ENCODE data around the gene DHX34.
"Not testable (repeated sequence)": the region's sequence is repeated elsewhere in the genome, so short reads cannot be mapped to it uniquely, and the experiment has no call there.

Gene DHX34

DNA sequence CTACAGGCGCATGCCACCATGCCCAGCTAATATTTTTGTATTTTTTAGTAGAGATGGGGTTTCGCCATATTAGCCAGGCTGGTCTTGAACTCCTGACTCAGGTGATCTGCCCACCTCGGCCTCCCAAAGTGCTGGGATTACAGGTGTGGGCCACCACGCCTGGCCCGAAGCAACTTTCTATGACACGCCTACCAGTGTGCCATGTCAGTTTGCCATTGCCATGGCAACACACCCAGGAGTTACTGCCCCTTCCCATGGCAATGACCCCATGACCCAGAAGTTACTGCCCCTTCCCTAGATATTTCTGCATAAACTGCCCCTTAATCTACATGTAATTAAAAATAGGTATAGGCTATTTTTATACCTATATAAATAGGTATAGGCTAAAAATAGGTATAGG is 3.1 kb upstream of the DHX34 start:
- H3K36me3 ChIP-seq (ENCODE audit: control insufficient read depth, insufficient read depth, low read length); H3K27me3 ChIP-seq (ENCODE audit: control insufficient read depth, insufficient read depth, low read length, poor library complexity, severe bottlenecking); H3K9me3 ChIP-seq (ENCODE audit: control insufficient read depth, low read length); H3K4me3 ChIP-seq (ENCODE audit: insufficient read depth, low read depth, low read length); H3K27ac ChIP-seq (ENCODE audit: insufficient read depth, low read depth, low read length, poor library complexity, severe bottlenecking): not testable (repeated sequence)
- WGBS, 2 experiments = 90 to 94% methylated on average over 6 of the region's 6 CpGs
- H3K4me1 ChIP-seq (ENCODE audit: control insufficient read depth, insufficient read depth, low read length) = peaks cover 12% of the 10 kb centered on the region

DNA sequence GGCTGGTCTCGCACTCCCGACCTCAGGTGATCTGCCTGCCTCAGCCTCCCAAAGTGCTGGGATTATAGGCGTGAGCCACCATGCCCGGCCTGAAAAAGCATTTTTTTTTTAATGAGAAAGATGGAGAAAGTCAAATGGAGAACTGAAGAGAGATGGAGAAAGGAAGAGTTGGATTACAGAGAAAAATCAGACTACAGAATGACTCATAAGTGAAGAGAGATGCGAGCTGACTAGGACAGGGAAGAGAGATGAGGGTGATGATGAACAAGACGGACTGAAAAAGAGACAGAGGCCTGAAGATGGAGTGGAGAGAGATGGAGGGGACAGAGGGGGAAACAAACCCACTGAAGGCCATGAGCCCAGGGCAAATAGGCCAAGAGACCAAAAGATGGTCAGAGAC is 1.5 kb downstream of the DHX34 start:
- Histone ChIP-seq H3K4me3 (ENCODE audit: insufficient read depth, low read depth, low read length) (no peak overlapping the region), H3K27ac (ENCODE audit: insufficient read depth, low read depth, low read length, poor library complexity, severe bottlenecking) (no peak overlapping the region), H3K4me1 (ENCODE audit: control insufficient read depth, insufficient read depth, low read length) (peaks cover 15% of the 10 kb centered on the region), H3K27me3 (ENCODE audit: control insufficient read depth, insufficient read depth, low read length, poor library complexity, severe bottlenecking) (peaks cover 6% of the 10 kb centered on the region), H3K9me3 (ENCODE audit: control insufficient read depth, low read length) (no peaks in the 10 kb centered on the region), H3K36me3 (ENCODE audit: control insufficient read depth, insufficient read depth, low read length) (peaks cover 19% of the 10 kb centered on the region)
- 94 to 95% methylated on average over 6 of the region's 6 CpGs for WGBS, 2 experiments

DNA sequence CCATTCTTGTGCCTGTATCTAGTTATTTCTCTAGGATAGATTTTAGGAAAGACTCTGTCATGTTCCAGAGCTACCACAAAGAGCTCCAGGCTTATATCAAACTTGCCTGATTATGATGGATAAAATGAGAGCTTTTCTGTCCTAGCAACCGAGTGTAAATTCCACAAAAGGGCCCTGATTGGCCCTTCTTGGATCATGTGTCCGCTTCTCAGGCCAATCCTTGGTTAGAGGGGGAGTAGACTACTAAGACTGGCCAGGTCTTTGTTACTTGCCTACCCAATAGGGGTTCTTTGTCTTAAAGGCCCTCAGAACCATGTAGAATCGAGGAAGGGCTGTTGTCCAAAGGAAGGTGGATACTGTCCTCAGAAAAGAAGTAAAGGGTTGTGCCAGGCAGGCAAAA is 2.4 kb downstream of the DHX34 start:
- peaks cover 28% of the 10 kb centered on the region for H3K36me3 ChIP-seq (ENCODE audit: control insufficient read depth, insufficient read depth, low read length)
- H3K4me3 ChIP-seq (ENCODE audit: insufficient read depth, low read depth, low read length) = no peak overlapping the region

DNA sequence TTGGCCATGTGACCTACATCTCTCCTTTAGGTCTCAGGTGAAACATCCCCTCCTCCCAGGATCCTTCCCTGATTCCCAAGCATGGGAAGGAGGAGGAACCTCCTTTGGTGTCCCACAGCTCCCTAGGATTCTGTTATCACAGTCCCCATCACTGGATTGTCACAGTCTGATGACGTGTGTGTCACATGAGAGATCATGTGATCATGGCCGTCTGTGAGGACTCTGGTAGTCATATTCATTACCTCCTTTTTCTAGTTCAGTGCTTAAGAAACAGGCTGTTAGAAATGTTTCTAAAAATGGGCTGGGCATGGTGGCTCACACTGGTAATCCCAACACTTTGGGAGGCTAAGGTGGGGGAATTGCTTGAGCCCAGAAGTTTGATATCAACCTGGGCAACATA is 3.0 kb downstream of the DHX34 start:
- H3K36me3 ChIP-seq (ENCODE audit: control insufficient read depth, insufficient read depth, low read length) = peaks cover 33% of the 10 kb centered on the region
- H3K27ac ChIP-seq (ENCODE audit: insufficient read depth, low read depth, low read length, poor library complexity, severe bottlenecking) = no peak overlapping the region

More for the DNA sequence above, 2.4 kb downstream of the DHX34 start:
- no peak overlapping the region for H3K27ac ChIP-seq (ENCODE audit: insufficient read depth, low read depth, low read length, poor library complexity, severe bottlenecking)
- no peaks in the 10 kb centered on the region for H3K9me3 ChIP-seq (ENCODE audit: control insufficient read depth, low read length)
- peaks cover 15% of the 10 kb centered on the region for H3K4me1 ChIP-seq (ENCODE audit: control insufficient read depth, insufficient read depth, low read length)
- peaks cover 6% of the 10 kb centered on the region for H3K27me3 ChIP-seq (ENCODE audit: control insufficient read depth, insufficient read depth, low read length, poor library complexity, severe bottlenecking)
- 63 to 73% methylated on average over 3 of the region's 3 CpGs for WGBS, 2 experiments

DNA sequence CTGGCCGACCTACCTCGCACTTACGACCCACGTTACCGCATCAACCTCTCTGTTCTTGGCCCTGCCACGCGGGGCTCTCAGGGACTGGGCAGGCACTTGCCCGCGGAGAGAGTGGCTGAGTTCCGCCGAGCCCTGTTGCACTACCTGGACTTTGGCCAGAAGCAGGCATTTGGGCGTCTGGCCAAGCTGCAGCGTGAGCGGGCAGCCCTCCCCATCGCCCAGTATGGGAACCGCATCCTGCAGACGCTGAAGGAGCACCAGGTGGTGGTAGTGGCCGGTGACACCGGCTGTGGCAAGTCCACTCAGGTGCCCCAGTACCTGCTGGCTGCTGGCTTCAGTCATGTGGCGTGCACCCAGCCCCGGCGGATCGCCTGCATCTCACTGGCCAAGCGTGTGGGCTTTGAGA is 4.2 kb downstream of the DHX34 start:
- Histone ChIP-seq H3K27me3 (ENCODE audit: control insufficient read depth, insufficient read depth, low read length, poor library complexity, severe bottlenecking) (peaks cover 5% of the 10 kb centered on the region), H3K27ac (ENCODE audit: insufficient read depth, low read depth, low read length, poor library complexity, severe bottlenecking) (no peak overlapping the region), H3K4me3 (ENCODE audit: insufficient read depth, low read depth, low read length) (no peak overlapping the region), H3K4me1 (ENCODE audit: control insufficient read depth, insufficient read depth, low read length) (peaks cover 15% of the 10 kb centered on the region), H3K9me3 (ENCODE audit: control insufficient read depth, low read length) (no peaks in the 10 kb centered on the region), H3K36me3 (ENCODE audit: control insufficient read depth, insufficient read depth, low read length) (peaks cover 44% of the 10 kb centered on the region)
- 97% methylated on average over 24 of the region's 24 CpGs for WGBS, 2 experiments

More for the DNA sequence above, 3.0 kb downstream of the DHX34 start:
- H3K9me3 ChIP-seq (ENCODE audit: control insufficient read depth, low read length) = no peaks in the 10 kb centered on the region
- H3K4me3 ChIP-seq (ENCODE audit: insufficient read depth, low read depth, low read length) = no peak overlapping the region
- WGBS, 2 experiments = 88 to 89% methylated on average over 2 of the region's 2 CpGs
- peaks cover 15% of the 10 kb centered on the region for H3K4me1 ChIP-seq (ENCODE audit: control insufficient read depth, insufficient read depth, low read length)
- H3K27me3 ChIP-seq (ENCODE audit: control insufficient read depth, insufficient read depth, low read length, poor library complexity, severe bottlenecking) = peaks cover 6% of the 10 kb centered on the region

DNA sequence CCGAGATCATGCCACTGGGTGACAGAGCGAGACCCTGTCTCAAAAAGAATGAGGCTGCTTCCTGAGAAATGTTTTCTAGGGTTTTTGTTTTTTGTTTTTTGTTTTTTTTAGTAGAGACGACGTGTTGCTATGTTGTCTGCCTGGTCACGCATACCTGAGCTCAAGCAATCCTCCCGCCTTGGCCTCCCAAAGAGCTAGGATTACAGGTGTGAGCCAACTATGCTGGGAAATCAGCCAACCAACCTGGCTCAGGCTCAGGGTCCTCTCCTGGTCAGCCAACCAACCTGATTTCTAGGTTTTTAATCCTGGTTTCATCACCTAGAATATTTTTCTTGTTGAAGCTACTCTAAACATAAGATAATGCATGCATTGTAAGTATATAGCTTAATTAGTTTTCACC is 7.8 kb downstream of the DHX34 start:
- no peaks in the 10 kb centered on the region for H3K9me3 ChIP-seq (ENCODE audit: control insufficient read depth, low read length)
- 95 to 96% methylated on average over 6 of the region's 6 CpGs for WGBS, 2 experiments
- no peaks in the 10 kb centered on the region for H3K27me3 ChIP-seq (ENCODE audit: control insufficient read depth, insufficient read depth, low read length, poor library complexity, severe bottlenecking)
- no peaks in the 10 kb centered on the region for H3K4me1 ChIP-seq (ENCODE audit: control insufficient read depth, insufficient read depth, low read length)
- H3K4me3 ChIP-seq (ENCODE audit: insufficient read depth, low read depth, low read length) = no peak overlapping the region
- no peak overlapping the region for H3K27ac ChIP-seq (ENCODE audit: insufficient read depth, low read depth, low read length, poor library complexity, severe bottlenecking)
- H3K36me3 ChIP-seq (ENCODE audit: control insufficient read depth, insufficient read depth, low read length) = peaks cover 59% of the 10 kb centered on the region

DNA sequence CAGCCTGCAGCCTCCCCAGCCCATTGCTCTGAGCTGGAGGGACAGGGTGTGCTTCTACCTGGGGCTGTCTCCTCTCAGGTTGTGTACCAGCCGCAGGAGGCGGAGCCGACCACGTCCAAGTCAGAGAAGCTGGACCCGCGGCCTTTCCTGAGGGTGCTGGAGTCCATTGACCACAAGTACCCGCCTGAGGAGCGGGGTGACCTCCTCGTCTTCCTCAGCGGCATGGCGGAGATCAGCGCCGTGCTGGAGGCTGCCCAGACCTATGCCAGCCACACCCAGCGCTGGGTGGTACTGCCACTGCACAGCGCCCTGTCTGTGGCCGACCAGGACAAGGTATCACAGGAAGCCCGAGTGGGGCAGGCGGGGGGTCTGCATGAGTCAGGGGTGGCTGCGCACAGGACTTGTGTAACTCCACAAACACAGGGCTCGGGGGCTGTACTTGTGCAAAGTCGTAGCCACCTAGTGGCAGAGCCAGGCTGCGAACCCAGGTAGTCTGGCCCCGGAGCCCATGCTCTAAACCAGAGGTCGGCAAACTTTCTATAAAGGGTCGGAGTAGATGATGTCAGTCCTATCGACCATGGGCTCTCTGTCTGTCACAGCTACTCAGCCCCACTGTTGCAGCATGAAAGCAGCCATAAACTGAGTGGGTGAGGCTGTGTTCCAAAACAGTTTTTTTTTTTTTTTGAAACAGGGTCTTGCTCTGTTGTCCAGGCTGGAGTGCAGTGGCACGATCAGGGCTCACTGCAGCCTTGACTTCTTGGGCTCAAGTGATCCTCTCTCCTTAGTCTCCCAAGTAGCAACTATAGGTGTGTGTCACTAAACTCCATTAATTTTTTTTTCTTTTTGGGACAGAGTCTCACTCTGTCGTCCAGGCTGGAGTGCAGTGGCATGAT is 8.9 kb downstream of the DHX34 start:
- WGBS, 2 experiments = 95 to 96% methylated on average over 28 of the region's 28 CpGs
- no peaks in the 10 kb centered on the region for H3K4me1 ChIP-seq (ENCODE audit: control insufficient read depth, insufficient read depth, low read length)
- H3K36me3 ChIP-seq (ENCODE audit: control insufficient read depth, insufficient read depth, low read length) = peaks cover 60% of the 10 kb centered on the region
- H3K27ac ChIP-seq (ENCODE audit: insufficient read depth, low read depth, low read length, poor library complexity, severe bottlenecking) = no peak overlapping the region
- no peaks in the 10 kb centered on the region for H3K9me3 ChIP-seq (ENCODE audit: control insufficient read depth, low read length)
- H3K27me3 ChIP-seq (ENCODE audit: control insufficient read depth, insufficient read depth, low read length, poor library complexity, severe bottlenecking) = no peaks in the 10 kb centered on the region
- no peak overlapping the region for H3K4me3 ChIP-seq (ENCODE audit: insufficient read depth, low read depth, low read length)

DNA sequence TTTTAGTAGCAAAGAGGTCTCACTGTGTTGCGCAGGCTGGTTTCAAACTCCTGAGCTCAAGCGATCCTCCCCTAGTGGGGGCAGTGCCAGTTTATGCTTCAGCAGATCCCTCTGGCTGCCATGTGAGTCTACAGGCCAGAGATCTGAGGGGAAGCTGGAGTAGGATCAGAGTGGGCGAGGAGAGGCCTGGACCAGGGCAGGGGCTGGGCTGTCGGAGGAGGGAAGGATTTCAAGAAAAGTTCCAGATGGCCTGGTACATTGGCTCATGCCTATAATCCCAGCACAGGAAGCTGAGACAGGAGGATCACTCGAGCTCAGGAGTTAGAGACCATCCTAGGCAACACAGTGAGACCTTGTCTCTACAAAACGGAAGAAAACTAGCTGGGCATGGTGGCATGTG is 9.8 kb downstream of the DHX34 start:
- H3K27ac ChIP-seq (ENCODE audit: insufficient read depth, low read depth, low read length, poor library complexity, severe bottlenecking) = no peak overlapping the region
- no peaks in the 10 kb centered on the region for H3K4me1 ChIP-seq (ENCODE audit: control insufficient read depth, insufficient read depth, low read length)
- 95 to 96% methylated on average over 6 of the region's 6 CpGs for WGBS, 2 experiments
- H3K9me3 ChIP-seq (ENCODE audit: control insufficient read depth, low read length) = no peaks in the 10 kb centered on the region
- H3K27me3 ChIP-seq (ENCODE audit: control insufficient read depth, insufficient read depth, low read length, poor library complexity, severe bottlenecking) = no peaks in the 10 kb centered on the region
- H3K36me3 ChIP-seq (ENCODE audit: control insufficient read depth, insufficient read depth, low read length) = peaks cover 58% of the 10 kb centered on the region
- no peak overlapping the region for H3K4me3 ChIP-seq (ENCODE audit: insufficient read depth, low read depth, low read length)

DNA sequence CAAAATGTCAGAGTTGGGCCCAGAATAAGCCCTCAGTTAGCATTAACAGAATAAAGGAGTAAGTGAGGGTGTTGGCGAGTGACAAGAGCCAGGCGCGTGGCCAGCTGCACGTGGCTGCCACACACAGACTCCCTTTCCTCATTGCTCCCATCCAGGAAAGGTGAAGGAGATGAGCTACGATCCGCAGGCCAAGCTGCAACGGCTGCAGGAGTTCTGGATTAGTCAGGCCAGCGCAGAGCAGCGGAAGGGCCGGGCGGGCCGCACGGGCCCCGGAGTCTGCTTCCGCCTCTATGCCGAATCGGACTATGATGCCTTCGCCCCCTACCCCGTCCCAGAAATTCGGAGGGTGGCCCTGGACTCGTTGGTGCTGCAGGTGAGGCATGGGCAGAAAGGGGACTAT is 13.2 kb downstream of the DHX34 start:
- Histone ChIP-seq H3K9me3 (ENCODE audit: control insufficient read depth, low read length) (no peaks in the 10 kb centered on the region), H3K4me1 (ENCODE audit: control insufficient read depth, insufficient read depth, low read length) (no peaks in the 10 kb centered on the region), H3K4me3 (ENCODE audit: insufficient read depth, low read depth, low read length) (no peak overlapping the region), H3K36me3 (ENCODE audit: control insufficient read depth, insufficient read depth, low read length) (peaks cover 40% of the 10 kb centered on the region), H3K27me3 (ENCODE audit: control insufficient read depth, insufficient read depth, low read length, poor library complexity, severe bottlenecking) (no peaks in the 10 kb centered on the region), H3K27ac (ENCODE audit: insufficient read depth, low read depth, low read length, poor library complexity, severe bottlenecking) (no peak overlapping the region)
- 96% methylated on average over 21 of the region's 21 CpGs for WGBS, 2 experiments

DNA sequence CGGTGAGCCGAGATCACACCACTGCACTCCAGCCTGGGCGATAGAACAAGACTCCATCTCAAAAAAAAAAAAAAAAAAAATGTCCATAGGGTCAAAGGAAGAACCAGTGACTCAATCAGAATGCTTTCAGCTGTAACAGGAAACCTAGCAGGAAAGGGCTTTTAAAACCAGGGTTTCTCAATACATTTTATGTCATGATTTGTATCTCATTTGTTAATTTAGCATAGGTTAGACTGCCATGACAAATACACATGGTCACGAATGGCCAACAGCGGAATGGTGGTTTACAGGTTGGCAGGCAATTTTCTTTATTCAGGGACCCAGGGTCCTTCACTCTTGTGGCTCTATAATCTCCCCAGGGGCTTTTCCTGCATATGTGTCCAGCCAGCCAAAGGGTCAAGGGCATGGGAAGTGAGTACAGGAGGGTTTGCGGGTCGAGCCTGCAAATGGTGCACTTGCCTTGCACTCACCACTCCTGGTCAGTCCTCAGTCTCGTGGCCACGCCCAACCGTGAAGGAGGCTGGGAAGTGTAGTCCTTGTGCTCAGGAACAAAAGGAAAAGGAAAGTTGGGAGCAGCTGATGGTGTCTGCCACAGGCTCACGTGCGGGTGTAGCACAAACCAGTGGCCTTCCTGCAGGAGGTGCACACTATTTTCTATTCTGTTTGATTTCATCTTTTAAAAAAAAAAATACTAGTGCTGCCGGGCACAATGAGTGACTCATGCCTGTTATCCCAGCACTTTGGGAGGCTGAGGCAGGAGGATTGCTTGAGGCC is 14.8 kb downstream of the DHX34 start:
- 91 to 95% methylated on average over 13 of the region's 13 CpGs for WGBS, 2 experiments
- Histone ChIP-seq H3K4me1 (ENCODE audit: control insufficient read depth, insufficient read depth, low read length) (no peaks in the 10 kb centered on the region), H3K4me3 (ENCODE audit: insufficient read depth, low read depth, low read length) (no peak overlapping the region), H3K36me3 (ENCODE audit: control insufficient read depth, insufficient read depth, low read length) (peaks cover 26% of the 10 kb centered on the region), H3K27ac (ENCODE audit: insufficient read depth, low read depth, low read length, poor library complexity, severe bottlenecking) (no peak overlapping the region), H3K27me3 (ENCODE audit: control insufficient read depth, insufficient read depth, low read length, poor library complexity, severe bottlenecking) (no peaks in the 10 kb centered on the region), H3K9me3 (ENCODE audit: control insufficient read depth, low read length) (no peaks in the 10 kb centered on the region)
